GM19099 (cell line): ENCODE data around the gene SLFNL1.

Experiments used
- POLR2A ChIP-seq: IDR thresholded peaks from 3 replicates; pipeline ENCODE4 v1.6.1; 2011; ENCODE audit warnings: low read depth; ENCODE audit not compliant: insufficient read length; ENCODE audit errors: extremely low read depth

Gene SLFNL1

DNA sequence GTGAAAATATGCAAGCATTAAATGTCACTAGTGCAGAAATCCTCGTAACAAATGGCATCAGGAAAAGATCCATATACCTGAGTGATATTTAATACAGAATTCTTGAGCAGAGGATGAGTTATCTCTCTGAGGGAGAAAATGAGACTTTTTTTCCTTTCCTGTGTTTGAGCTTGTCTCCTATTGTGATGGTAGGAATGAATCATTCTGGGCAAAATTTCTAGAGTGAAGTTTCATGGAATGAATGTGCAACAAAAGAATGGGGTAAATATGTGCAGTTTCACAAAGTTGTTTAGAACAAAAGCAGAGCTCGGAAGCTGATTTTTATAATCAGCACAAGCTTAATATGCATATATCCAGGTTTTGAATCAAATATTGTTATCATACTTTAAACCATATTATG lies 37.5 kb downstream of the SLFNL1 start:
- no peak for TF ChIP-seq POLR2A

DNA sequence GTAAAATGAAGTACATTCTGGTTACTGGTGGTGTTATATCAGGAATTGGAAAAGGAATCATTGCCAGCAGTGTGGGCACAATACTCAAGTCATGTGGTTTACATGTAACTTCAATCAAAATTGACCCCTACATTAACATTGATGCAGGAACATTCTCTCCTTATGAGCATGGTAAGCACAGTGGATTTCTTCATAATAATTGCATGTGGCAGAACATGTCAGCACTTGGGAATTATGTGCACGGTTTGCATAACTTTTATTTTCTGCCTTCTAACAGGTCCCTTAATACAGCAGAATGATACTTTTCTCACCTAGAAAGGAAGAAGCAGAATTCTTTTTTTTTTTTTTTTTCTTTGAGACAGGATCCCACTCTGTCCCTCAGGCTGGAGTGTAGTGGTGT lies 38.2 kb downstream of the SLFNL1 start:
- TF ChIP-seq POLR2A: no peak

DNA sequence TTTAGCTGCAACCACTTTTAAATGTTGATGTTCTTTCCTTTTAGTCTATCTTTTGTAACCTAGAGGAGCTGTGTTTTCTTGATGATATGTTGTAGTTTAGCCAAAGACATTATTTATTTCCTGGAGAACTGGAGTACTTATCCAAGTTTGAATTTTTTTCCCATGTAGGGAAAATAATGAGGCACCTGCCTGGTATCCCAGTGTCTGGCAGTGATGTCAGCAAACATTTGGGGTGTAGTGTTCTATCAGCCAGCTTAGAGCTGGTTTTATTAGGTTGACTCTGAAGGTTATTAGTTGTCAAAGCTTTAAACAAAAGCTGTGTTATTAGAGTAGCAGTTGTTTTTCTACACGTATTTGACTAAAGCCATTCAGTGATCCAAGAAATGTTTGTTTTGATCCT lies 38.8 kb downstream of the SLFNL1 start:
- TF ChIP-seq POLR2A: no peak

DNA sequence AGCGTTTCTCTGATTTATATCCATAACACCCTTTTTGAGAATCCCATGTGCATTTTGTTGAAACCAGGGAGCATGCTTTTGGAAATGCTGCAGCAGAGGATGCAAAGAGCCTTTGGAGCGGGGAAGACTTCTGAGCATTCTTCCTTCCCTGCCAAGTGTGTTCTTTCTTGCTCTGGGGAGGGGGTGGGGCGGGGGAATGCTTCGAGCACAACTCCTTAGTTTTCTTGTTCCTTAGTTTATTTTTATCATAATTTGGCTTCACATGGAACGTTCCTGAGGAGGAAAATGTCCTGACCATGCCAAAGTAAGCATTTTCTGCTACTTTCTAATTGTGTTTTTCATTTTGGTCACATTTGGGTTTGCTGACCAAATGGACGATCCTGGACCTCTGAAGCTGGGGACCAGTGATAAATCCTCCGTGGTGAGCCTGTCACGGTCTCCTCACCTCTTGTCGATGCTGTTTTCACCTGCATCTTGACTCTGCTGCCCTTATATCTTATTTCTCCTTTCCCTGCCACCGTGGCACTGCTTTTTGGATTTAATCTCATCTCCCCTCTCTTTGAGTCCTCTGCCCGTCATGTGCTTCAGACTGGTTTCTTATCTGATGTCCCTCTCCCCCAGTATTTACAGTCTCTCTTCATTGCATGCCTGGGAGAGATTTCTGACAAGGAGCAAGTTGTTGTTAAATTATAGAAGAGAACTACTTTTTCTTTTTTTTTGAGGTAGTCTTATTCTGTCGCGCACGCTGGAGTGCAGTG lies 39.7 kb downstream of the SLFNL1 start:
- no peak for TF ChIP-seq POLR2A

DNA sequence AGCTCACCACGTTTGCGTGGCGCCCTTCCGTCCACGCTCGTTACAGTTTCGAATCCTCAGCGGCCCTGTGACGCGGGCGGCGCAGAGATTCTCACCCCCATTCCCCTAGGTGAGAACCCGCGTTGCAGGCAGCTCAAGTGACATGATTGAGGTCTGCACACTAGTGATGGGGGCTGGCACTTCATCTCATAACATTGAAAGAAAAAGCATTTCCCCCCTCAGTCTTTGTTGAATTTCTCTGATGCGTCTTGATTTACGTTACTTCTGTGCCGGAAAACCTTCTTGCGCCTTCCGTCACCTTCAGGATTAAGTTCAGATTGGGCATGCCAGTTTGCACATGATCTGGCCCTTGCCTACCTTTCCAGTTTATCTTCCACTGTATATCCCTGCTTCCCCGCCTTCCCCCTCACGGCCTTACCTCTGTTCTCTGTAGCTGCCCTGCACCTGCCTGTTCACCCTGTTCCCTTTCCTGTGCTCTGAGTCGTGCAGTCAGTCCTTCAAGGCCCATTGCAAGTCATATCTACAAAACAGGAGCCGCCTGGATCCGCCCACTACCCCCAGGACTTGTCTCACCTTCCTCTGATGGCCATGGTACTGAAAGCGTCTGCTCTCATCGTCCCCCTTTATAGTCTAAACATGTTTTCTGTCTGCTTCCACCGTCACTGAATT lies 40.9 kb downstream of the SLFNL1 start:
- peak; percentile 47 for TF ChIP-seq POLR2A

DNA sequence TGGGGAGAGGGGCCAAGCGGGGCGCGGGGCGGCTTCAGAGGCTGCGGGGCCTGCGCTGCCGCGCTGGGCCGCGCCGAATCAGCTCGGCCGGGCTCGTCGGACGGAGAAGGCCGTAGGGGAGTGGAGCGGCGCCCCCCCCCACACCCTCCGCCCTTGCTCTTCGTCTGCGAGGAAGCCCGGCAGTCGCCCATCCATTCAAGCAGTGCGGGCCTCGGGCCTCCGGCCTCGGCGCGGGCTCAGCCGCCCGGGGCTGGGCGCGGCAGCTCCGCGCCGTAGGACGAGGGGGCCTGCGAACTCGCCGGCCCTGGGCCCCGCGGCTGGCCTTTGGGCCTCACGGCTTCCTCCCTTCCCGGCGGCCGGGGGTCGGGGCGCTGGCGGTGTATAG lies 41.5 kb downstream of the SLFNL1 start:
- no peak for TF ChIP-seq POLR2A

DNA sequence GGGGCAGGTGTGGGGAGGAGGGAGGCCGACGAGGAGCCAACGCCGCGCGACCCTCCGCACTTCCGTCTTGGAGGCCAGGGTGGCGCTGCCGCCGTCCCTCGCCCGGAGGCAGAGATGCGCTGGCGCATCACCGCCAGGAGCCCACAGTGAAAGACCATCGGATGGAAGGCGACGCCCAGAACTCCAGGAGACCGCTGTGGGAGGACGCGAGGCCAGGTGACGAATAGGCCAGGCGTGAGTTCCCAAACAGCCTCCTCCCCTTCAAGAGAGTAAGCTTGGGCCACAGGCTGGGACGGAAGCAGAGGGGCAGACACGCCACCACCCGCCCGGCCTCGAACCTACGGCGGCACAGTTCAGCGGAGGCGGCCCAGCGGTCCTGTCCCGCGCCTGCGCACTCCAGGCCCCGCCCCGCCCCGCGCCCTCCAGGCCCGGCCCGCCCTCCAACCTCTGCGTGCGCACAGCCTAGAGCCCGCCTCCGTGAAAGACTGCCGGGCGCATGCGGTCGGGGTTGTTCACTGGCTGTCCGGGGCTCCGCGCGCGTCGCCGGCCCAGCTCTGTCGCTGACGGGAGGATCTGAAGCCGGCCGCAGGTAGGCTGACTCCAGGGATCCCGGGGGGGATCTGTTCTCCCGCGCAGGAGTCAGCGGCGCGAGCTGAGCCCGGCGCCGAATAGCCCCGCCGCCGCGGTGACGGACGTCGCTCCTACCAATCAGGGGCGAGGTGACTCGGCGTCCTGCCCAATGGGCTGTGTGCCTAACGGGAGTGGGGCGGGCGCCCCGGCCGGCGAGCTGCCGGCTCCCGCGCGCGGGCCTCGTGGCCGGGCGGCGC lies 42.1 kb downstream of the SLFNL1 start, which contains the start of gene CTPS1:
Gene CTPS1 (plus strand): TSS at position 456 of the 827 bp plus-strand sequence. CDS start 3,595 bp downstream, outside the sequence.
- peak; percentile 90 for TF ChIP-seq POLR2A

DNA sequence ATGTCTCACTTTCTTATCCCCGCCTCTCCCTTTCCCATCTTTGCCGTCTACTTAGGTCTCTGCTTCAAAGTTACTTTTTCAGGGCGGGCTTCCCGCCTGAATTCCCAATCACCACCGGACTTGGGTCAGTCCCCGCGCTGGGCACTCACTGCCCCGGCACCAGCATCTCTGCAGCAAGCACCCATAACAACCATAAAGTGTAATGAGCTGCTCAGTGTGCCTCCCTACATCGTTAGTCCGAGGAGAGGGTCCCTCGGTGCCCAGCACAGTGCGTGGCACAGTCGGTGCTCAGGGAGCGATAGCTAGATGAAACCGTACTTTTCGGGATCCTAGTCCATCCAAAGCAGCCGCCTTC lies 42.7 kb downstream of the SLFNL1 start:
- no peak for TF ChIP-seq POLR2A

DNA sequence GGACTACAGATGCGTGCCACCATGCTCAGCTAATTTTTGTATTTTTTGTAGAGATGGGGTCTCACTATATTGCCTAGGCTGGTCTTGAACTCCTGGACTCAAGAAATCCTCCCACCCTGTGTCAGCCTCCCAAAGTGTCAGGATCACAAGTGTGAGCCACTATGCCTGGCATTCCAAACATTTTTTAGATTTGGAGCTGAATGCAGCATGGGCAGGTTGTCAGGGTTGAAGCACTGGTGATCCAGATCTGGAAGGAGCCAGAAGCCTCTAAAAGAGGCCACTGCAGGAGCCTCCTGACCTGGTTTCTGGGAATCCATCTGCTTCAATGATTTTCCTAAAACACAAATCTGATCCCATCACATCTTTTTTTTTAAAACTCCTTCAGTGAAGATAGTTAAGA lies 43.8 kb downstream of the SLFNL1 start:
- no peak for TF ChIP-seq POLR2A

DNA sequence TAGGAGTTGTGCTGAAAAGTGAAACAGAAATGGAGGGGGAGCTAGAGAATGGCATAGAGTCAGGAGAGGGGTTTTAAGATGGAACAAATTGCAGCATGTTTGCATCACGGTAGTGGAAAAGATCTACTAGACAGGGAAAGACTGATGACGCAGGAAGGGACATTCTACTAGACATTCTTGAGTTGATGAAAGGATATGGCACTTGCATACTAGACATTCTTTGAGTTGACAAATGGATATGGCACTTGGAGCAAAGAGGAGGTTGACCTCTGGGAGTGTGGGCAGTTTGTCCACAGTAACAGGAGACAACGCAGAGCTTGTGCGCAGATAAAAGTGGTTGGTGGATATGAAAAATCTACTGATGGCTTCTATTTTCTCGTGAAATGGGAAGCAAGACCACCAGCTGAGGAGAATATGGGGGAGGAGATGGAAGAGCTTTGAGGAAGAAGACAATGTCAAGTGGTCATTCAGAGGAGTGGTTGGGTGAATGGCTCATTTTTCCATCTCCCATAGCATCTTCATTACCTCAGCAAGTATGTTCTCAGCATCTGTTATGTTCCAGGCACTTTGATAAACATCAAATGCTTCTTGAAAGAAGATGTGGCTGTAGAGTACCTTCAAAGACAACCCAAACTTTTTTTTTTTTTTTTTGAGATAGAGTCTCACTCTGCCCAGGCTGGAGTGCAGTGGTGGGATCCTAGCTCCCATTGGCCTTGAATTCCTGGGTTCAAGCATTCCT lies 44.4 kb downstream of the SLFNL1 start:
- no peak for TF ChIP-seq POLR2A

DNA sequence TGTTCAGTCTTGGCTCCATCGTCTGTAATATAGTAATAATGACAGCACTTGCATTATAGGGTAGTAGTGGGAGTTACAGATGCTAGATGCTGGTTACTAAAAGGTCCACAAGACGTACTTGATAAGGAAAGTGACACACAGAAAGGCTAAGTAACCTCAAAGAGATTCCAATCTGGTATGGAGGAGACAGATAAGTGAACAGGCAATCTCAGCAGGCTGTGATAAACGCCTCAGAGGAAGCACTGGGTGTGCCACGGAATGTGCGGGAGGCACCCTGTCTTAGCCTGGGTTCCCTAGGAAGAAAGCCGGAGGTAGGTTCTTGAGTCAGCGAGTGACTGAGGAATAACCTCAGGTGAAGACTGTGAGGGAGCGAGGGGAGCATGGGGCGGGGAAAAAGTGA lies 46.6 kb downstream of the SLFNL1 start:
- TF ChIP-seq POLR2A: no peak

DNA sequence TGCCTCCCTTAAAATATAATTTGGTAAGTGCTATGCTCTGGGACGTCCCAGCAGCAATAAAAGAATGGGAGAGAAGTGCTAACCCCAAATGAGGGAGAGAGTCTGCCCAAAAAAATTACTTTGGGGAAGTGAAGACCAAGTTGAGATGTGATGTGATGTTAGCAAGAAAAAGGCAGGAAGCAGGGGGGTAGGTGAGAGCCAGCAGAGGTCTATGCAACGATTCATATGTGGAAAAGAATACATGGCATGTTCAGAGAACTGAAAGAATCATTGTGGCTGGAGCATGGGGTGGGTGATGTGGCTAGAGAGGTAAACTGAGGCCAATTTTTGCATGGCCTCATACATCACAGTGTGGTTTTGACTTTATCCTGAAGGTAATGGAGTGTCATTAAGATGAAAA lies 47.6 kb downstream of the SLFNL1 start:
- no peak for TF ChIP-seq POLR2A

DNA sequence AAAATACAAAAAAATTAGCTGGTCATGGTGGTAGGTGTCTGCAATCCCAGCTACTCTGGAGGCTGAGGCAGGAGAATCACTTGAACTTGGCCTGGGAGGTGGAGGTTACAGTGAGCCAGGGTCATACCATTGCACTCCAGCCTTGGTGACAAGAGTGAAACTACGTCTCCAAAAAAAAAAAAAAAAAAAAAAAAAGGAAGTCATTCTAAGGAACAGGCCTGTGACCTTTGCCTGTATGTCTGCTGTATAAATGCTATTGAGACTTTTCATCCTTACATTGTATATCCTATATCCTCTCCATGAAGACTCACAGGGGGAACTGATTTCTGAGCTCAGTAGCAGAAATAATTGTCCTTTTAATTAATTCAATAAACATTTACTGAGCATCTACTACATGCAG lies 49.6 kb downstream of the SLFNL1 start:
- TF ChIP-seq POLR2A: no peak

DNA sequence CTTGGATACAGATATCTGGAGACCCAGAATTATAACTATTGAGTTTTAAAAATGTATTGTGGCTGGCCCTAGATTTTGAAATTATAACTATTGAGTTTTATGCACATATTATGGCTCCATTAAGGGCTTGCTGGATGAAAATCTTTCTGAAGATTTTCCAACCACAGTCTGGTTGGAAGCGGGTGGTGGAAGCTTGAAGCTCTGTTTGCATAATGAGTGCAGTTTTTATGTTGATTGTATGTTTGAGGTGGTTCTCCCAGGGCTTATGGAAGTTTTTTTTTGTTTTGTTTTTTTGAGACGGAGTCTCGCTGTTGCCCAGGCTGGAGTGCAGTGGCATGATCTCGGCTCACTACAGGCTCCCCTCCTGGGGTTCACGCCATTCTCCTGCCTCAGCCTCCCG lies 52.1 kb downstream of the SLFNL1 start:
- TF ChIP-seq POLR2A: no peak

DNA sequence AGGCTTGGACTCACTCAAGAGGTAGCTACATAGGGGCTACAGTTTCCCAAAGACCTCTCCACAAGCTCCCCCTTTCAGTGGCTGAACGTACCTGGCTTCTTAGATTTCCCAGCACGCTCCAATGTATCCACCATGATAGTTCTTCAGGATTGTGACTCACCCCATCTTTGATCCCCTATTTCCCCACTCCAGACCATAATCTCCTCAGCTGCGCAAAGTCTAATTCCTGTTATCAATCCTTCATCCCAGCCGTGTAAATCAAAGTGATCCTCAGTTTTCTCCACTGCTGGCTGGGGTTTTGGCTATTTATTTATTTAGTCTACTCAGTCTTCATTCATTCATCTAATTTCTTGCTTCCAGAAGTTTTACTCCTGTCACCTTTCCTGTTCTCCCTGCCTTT lies 55.1 kb downstream of the SLFNL1 start:
- no peak for TF ChIP-seq POLR2A
